ENCODE data around the gene BRAF.
"Not testable (repeated sequence)": the region's sequence is repeated elsewhere in the genome, so short reads cannot be mapped to it uniquely, and the experiment has no call there.

Gene BRAF

DNA sequence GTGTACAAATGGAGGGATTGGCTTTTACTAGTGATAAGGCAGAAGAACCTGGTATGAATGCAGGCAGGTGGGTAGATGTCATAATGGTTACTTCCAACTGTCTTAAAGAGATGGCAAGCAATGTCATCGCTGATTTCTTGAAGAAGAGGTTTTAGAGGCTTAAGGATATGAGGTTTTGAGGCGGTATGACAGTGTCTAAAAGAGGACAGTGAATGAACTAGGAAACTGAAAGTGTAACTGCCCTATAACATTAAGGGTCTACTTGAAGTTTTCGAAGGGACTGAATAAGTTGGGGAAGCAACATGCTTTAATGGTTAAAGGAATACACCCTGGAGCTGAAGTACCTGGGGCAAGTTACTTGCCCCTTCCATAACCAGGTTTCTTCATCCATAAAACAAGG, 157.3 kb downstream of the BRAF start:
- DNase-seq = no peak

DNA sequence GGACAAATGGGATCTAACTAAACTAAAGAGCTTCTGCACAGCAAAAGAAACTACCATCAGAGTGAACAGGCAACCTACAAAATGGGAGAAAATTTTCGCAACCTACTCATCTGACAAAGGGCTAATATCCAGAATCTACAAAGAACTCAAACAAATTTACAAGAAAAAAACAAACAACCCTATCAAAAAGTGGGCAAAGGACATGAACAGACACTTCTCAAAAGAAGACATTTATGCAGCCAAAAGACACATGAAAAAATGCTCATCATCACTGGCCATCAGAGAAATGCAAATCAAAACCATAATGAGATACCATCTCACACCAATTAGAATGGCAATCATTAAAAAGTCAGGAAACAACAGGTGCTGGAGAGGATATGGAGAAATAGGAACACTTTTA, 159.3 kb downstream of the BRAF start:
- DNase-seq = not testable (repeated sequence)

DNA sequence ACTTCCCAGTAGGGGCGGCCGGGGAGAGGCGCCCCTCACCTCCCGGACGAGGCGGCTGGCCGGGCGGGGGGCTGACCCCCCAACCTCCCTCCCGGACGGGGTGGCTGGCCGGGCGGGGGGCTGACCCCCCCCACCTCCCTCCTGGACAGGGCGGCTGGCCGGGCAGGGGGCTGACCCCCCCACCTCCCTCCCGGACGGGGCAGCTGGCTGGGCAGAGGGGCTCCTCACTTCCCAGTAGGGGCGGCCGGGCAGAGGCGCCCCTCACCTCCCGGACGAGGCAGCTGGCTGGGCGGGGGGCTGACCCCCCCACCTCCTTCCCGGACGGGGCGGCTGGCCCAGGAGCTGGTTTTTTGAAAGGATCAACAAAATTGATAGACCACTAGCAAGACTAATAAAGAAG, 161.6 kb downstream of the BRAF start:
- not testable (repeated sequence) for DNase-seq

DNA sequence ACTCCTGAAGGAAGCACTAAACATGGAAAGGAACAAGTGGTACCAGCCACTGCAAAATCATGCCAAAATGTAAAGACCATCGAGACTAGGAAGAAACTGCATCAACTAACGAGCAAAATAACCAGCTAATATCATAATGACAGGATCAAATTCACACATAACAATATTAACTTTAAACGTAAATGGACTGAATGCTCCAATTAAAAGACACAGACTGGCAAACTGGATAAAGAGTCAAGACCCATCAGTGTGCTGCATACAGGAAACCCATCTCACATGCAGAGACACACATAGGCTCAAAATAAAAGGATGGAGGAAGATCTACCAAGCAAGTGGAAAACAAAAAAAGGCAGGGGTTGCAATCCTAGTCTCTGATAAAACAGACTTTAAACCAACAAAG, 163.4 kb downstream of the BRAF start:
- not testable (repeated sequence) for DNase-seq

DNA sequence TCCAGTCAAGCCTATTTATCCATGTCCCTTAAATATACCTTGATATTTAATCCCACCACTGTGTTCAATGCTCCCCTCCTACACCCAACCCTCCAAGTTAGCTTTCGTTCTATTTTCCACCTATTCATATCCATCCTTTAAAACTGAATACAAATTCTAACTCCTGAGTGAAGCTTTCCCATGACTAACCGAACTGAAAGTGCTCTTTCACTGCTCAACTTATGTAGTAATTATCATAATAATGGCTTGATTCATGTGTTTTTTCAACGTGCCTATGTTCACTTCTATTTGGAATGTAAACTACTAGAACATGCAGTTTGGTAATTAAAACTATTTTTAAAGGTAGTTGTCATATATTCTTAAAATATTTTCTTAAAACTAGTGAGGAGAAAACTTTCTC, 170.2 kb downstream of the BRAF start:
- DNase-seq = no peak

DNA sequence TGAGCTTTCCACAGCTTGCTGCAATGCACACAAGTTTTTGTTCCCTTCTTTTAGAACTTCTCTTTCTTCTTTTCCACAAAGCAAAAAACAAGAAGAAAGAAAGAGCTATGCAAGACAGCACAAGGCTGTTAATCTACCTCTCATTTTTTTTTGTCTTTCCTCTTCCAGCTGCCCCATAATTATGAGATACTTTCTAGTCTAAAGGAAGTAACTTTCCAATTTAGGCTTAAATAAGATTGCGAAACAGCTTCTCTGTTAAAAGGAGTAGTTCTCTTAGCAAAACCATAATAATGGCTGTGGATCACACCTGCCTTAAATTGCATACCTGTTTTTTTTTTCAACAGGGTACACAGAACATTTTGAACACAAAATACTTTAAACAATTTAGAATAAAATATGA, 172.2 kb downstream of the BRAF start:
- DNase-seq = no peak

DNA sequence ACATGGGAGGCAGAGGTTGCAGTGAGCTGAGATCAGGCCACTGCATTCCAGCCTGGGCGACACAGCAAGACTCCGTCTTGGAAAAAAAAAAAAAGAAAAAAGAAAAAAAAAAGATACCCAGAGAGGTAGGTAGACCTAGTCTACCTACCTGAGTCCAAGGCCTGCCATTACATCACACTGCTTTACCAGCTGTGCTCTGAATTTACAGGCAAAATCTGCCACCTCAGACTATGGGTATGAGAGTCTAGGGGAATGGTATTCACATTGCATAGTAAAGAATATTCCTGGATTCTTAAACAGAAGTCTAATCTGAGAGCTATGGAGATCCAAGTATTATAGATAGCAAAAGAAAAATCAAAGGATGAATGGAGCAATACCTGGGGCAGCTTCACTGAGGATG, 178.0 kb downstream of the BRAF start:
- DNase-seq = no peak

DNA sequence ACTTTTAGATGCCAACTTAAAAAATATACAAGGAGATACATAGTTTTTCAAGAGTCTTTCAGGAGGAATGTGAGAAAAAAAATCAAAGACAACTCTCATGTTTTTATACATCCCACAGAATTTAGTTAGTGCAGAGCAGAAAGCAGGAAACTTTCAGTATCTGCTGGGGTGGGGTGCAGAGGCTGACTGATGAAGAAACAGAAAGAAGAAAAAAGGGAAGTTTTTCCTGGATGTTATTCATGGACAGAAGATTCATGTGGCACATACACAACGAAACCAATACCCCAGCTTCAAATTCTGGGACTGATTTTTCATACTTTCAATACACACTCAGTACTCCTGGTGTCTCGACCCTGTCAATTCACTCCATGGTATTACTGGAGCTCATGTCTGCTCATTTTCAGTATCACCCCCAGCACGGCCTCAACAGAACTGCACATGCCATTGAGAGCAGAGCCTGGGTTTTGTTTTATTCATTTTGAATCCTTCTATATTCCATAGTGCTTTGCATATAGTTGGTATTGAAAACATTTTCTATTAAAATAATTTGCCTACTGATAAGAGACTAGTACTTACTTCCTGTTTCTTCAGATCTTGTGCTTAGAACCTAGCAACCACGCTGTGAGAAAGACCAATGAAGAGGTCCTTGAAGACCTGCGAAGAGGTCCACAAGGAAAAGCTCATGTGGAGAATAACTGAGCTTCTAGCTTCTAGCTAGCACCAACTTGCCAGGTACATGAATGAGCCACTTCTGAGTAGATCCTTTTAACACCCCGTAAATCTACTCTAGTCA, 179.3 kb downstream of the BRAF start:
- no peak for DNase-seq

DNA sequence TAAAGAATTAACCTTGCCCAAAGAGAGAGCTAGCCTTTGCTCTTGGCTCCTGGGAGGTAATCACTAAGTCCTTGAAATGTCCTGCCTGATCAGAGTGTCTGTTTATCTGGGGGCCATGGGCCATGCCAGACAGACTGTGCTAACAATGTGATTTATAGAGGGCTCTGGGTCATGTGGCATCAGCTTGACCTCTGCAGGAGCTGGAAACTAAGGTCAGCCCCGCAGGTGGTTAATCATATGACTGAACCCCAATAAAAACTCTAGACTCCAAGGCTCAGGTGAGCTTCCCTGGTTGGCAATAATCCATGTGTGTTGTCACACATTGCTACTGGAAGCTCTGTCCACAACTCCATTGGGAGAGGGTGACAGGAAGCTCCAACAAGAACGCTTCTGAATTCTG, 180.7 kb downstream of the BRAF start:
- no peak for DNase-seq

DNA sequence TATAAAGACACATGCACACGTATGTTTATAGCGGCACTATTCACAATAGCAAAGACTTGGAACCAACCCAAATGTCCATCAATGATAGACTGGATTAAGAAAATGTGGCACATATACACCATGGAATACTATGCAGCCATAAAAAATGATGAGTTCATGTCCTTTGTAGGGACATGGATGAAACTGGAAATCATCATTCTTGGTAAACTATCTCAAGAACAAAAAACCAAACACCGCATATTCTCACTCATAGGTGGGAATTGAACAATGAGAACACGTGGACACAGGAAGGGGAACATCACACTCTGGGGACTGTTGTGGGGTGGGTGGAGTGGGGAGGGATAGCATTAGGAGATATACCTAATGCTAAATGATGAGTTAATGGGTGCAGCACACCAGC, 181.5 kb downstream of the BRAF start:
- not testable (repeated sequence) for DNase-seq

DNA sequence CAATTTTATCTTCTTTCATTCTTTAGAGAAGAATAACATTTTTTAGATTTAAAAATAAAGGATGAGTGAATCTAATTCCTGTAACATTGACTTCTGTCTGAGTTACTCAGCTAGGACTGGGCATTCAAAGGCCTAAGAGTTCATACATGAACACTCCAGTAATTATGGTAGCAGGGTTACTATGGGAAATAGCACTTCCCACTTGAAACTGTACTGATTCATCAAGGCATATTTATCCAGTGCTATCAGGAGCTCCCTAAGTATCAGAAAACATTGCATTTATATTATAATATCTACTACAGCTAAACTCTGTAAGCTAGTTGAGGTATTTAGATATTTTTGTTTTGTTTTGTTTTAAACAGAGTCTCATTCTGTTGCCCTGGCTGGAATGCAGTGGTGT, 186.4 kb downstream of the BRAF start:
- no peak for DNase-seq

DNA sequence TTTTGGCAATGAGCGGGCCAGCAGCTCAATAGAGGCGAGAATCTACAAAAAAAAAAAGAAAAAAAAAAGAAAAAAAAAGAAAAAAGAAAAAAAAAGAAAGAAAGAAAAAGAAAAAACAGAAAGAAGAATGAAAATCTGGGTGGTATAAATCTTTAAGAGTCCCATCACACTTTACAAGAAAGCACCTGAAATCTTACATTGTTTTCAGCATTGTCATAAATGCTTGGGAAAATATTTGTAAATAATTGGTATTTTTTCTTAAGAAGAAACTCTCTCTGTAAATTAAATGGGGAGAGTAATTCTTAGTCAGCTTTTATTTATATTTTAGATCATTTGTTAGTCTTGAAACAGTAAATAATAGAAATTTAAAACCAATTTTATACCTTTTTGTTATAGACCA, 190.0 kb downstream of the BRAF start:
- no peak for DNase-seq

DNA sequence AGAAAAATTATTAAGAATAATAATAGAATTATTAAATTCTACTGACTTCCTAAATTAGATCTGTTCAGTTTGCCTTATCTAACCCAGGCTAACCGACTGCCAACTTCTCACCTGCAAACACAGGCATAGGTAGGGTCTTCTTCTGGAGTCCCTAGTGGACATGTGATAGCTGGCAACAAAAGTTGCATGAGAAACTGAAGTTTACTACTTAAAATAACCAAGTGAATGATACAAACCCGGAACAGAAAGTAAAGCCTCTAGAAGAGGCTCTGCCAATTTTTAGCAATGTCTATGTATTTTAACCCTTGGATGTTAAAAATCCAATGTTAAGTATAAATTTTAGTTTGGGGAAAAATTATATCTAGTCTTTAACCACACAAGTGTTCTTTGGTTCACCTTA, 190.6 kb downstream of the BRAF start:
- no peak for DNase-seq

DNA sequence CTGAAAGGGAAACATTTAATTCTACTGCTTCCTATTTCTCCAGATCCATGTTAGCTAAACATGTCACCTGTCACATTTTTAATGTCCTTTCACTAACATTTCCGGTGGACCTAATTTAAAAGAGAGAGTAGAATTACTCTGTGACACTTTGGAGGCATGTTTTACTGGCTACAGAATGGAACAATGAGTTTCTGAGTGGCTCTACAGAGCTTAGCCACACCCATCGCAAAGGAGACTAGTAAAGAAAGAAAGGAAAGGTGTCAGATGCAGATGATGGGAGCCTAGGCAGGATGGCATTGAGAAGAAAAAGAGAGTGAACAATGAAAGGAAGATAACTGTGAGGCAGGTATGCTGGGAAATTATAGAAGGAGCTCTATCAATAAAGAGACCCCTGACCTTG, 192.3 kb downstream of the BRAF start:
- no peak for DNase-seq

DNA sequence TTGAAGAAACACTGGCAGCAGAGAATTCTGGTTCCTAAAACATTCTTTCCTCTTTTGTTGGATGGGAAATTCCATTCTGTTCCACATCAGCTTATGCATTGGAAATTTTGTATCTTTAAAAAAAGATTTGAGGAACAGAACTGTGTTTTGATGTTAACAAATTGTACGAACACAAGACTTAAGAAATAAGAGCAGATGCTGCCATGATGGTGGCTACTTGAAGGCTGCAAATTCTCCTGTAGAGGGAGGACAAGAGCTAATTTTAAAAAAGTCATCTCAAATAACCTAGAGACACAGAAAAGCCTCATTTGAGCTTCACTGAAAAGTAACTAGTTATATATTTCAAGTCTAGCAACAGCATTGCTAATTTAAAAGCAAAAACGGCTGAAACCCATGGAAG, 198.4 kb downstream of the BRAF start:
- DNase-seq = no peak

DNA sequence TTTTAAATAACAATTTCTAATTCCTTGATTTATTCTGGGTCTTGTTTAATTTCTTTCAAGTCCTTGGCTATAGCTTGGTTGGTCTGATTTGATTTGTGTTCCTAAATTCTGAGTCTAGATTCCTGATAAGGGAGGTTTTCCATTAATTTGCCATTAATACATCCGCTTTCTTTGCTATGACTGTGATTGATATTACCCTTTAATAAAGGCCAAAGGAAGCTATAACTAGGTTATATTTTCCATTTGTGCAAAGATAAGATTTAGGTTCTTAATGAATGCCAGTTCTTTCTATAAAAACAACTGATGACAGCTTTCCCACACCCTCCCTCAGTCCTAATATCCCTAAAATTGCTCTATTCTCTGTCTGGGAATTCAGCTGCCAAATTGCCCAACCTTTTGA, 200.0 kb downstream of the BRAF start:
- DNase-seq = no peak

DNA sequence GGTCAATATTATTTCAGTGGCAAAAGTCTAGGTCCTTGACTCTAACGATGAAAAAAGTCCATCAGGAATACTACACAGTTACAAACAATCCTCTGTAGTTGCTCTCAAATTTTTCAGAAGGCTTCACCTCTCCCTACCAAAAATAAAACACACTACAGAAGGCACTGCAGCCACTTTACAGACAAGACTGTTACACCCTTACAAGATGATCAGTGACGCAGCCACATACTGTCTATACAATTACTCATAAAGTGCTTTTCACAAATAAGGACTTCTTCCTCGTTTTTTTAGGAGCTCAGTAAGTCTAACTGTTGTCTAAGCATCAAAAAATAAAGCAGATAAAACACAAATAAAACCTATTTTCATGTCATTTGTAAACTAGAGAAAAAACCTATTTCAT, 201.2 kb downstream of the BRAF start:
- no peak for DNase-seq

DNA sequence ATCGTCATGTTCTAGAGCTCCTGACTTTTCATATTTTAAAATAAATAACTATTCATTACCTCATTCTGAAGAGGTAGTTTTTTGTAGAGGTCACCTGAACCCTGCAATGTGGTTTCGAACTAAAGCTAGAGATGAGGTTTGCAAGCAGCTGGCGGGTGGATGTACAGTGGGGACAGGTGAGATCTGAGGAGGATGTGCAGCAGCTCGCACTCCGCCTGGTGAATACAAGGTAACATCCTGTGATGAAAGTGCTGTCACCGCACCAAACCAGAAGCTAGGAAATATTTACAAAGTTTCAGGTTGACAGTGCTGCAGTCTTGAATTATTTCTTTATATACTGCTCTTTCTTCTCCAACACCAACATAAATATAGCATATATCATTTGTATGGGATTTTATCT, 201.7 kb downstream of the BRAF start:
- DNase-seq = no peak

DNA sequence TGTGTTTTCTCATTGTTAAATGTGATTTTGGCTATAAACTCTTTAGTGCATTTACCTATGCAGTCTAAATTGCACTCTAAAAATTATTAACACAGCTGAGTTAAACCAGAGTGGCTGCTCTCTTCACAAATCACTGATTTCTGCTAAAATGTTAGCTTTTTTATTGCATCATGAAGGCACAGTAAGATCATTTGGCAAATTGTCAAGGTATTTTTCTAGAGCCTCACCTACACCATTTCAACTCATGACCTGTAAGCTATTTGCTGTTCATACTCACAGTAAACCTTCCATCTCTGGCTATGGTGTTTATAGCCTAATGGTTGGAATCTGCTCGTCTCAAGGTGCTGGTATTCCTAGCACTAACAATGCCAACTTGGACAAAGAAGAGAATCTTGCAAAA, 202.5 kb downstream of the BRAF start:
- no peak for DNase-seq

DNA sequence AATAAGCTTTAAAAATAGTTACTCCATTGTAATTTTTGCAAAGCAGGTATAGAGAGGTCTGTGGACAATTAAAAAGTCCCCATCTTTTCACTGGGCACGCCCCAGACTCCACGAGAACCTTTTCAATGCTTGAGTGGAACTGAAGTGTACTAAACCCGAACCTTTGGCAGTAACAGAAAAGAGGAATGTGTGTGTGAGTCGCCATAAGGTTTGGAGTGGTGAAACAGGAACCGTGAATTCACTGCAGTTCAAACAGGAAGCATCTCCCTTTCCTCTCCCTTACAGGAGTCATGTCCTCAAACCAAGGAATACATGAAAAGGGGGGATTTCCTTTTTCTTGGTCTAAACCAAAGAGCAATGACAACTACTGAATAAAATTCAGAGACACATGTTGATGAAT, 205.0 kb downstream of the BRAF start:
- DNase-seq = no peak

DNA sequence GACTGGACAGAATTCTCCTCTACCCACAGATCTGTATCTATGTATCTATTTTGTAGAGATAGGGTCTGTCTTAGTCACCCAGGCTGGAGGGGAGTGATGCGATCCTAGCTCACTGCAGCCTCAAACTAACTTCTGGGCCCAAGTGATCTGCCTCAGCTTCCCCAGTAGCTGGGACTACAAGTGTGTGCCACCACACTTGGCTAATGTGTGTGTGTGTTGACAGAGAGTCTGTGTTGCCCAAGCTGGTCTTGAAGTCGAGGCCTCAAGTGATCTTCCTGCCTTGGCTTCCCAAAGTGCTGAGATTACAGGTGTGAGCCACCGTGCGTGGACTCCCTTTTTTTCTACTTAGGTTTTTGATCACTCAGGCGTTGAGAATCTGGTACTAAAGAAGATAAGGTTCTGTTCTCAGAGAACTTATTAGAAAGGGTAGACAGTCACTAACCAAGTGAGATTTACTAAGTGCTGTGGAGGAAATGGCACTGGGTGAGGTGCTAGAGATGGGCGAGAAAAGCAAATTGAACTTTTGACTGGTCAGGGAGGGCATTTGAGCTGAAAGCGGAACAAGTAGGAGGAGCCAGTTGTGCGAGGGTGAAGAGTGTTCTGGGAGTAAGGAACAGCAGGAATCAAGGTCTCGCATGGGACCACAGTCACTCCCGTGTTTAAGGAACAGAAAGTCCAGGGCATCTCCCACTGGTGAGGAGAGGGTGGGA, 210.2 kb downstream of the BRAF start:
- DNase-seq = no peak

DNA sequence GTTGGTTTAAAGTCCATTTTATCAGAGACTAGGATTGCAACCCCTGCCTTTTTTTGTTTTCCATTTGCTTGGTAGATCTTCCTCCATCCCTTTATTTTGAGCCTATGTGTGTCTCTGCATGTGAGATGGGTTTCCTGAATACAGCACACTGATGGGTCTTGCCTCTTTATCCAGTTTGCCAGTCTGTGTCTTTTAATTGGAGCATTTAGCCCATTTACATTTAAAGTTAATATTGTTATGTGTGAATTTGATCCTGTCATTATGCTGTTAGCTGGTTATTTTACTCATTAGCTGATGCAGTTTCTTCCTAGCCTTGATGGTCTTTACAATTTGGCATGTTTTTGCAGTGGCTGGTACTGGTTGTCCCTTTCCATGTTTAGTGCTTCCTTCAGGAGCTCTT, 212.3 kb downstream of the BRAF start:
- DNase-seq = not testable (repeated sequence)

DNA sequence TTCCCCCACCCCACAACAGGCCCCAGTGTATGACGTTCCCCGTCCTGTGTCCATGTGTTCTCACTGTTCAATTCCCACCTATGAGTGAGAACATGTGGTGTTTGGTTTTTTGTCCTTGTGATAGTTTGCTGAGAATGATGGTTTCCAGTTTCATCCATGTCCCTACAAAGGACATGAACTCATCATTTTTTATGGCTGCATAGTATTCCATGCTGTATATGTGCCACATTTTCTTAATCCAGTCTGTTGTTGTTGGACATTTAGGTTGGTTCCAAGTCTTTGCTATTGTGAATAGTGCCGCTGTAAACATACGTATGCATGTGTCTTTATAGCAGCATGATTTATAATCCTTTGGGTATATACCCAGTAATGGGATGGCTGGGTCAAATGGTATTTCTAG, 216.0 kb downstream of the BRAF start:
- DNase-seq = not testable (repeated sequence)

DNA sequence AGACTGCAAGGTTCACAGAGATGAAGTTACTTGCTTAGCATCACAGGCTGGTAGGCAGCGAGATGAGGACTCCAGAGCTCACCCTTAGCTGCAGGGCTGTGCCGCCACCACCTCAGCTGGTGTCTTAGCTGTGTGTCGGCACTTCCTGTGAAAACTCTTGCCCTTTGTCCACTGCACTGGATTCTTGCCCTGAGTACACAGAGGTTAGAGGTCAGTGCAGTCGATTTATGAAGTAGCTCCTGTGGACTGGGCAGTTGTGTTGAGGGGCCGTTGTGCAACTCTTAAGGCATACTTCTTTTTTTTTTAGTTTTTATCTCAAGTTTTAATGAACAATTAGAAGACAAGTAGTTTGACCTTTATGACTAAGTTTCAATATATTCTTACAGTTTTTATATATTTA, 217.6 kb downstream of the BRAF start:
- DNase-seq = no peak

DNA sequence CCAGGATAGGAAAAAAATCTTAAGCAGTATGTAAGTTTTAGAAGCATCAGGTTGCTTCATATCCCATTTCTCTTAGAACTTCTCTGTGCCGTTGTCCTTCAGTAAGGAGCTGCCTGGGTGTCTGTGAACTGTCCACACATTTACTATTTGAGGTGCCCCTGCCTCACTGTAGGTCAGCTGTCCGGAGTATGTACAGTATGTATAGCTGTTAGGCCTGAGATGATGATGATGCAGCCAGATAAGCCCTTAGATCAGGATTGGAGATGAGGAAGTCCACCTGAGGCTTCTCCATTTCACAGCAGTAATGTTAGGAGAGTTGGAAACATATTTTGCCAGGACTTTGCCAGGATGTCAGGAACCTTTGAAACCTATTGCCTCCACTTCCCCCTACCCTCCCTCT, 220.5 kb downstream of the BRAF start:
- no peak for DNase-seq

Measured in SHP77 treated with DMSO at 0.1 percent for 48 hours (cell line).